ENCODE data around the gene GPC3.

- TF ChIP-seq CTCF (IDR thresholded peaks at IDR 0.05), result no peak
- no peak for TF ChIP-seq EZH2phosphoT487 (IDR thresholded peaks at IDR 0.05)
- TF ChIP-seq EZH2 (IDR thresholded peaks at IDR 0.05), result no peak
These were observed 4.6 kb upstream of the GPC3 start for GRCh38 chrX:133989993-133990392.
